Myocyte (in vitro differentiated cells): ENCODE measurements around the gene HRC. TPM values are rescaled to one million over a fixed set of nuclear protein-coding genes. Genes with fewer than 3 reads are reported as not detected.
"Not testable (repeated sequence)": the region's sequence is repeated elsewhere in the genome, so short reads cannot be mapped to it uniquely, and the experiment has no call there.

Experiments
- DNase-seq: peaks from one replicate; pipeline ENCODE4 v3.0.0-alpha.2; 2012; ENCODE audit warnings: low read depth
- polyA plus RNA-seq: library from polyadenylated mRNA; unstranded; fragments of >200 nt; gene quantifications from one replicate; pipeline ENCODE4 v1.2.1, GENCODE V29; 2012; ENCODE audit warnings: missing spikeins
- total RNA-seq: library from RNA; depleted of rRNA; stranded (reverse); fragments of >200 nt; gene quantifications from 2 replicates; pipeline ENCODE4 v1.2.3, GENCODE V29; 2014

The HRC gene
- 375 and 578 TPM in 2 replicates for total RNA-seq
- polyA plus RNA-seq = 80.4 TPM

DNA sequence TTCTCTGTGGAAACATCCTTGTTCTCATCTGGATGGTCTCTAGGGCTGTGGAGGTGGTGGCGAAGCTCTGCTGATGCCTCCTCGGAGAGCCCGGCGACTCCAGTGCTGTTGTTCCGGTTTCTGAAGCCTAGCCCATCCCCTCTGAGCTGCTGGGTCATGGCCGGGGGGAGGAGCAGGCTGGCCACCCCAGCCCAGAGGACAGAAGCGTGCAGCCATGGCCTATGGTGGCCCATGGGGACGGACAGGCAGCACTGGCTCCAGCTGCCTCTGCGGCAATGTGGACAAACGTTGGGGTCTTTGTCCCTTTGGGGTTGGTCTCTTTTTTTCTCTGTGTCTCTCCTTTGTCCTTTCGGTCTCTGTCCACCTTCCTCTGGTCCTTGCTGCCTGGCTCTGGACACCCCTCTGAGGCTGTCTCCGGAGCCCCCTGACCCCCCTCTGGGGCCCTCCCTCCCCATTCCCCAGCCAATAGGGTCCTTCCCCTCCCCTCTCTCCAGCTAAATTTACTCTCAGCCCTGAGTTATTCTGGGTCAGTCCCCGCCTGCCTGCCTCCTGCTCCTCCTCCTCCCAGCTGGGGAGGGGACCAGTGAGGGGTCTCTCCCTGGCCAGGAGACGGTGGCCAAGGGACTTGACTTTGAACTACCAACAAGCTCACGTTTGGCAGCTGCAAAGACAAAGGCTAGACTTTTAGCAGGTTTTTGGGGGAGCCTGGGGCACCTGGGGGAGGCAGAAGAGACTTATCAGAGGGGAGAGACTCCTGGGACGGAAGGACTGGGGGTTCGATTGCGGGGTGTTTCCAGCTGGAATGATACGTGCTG is at the start of gene HRC:
Gene HRC (minus strand): TSS at position 392 of the 815 bp plus-strand sequence. CDS start 159 bp downstream, at position 233.
- DNase-seq = peak; percentile 87

DNA sequence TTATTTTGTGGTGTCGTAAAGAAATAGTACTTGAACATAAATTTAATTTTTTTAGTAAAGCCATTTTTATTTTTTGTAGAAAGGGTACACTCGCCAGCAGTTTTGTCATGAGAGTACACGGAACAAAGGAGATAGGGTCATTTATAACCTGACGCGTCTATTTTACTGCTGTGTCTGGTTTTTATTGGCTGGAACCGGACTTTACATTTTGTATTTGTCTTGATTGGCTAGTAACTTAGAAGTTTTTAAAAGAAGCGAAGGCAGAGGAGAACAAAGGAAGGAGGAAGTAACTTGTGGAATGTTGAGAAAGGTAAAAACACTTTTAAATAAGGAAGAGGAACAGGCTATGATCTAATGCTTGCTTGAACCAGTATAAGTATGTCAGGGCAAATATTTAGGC is 45.8 kb upstream of the HRC start:
- no peak for DNase-seq

DNA sequence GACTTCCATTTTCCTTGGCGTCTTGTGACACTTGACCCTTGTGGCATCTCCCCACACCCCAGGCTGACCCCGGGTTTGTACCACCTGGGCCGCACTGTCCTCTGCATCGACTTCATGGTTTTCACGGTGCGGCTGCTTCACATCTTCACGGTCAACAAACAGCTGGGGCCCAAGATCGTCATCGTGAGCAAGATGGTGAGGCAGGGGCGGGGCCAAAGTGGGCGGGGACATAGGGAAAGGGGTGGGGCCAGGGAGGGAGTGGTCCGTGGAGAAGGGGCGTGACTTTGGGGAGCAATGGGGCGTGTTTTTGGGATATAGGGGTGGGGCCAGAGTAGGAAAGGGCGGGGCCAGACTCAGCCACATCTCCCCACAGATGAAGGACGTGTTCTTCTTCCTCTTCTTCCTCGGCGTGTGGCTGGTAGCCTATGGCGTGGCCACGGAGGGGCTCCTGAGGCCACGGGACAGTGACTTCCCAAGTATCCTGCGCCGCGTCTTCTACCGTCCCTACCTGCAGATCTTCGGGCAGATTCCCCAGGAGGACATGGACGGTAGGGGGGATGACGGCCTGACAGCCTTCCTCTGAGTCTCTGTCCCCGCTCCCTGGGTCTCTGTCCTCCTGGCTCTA is 45.2 kb upstream of the HRC start:
- no peak for DNase-seq

- DNase-seq = no peak
These were observed 41.5 kb upstream of the HRC start for GRCh38 chr19:49196527-49197240.

DNA sequence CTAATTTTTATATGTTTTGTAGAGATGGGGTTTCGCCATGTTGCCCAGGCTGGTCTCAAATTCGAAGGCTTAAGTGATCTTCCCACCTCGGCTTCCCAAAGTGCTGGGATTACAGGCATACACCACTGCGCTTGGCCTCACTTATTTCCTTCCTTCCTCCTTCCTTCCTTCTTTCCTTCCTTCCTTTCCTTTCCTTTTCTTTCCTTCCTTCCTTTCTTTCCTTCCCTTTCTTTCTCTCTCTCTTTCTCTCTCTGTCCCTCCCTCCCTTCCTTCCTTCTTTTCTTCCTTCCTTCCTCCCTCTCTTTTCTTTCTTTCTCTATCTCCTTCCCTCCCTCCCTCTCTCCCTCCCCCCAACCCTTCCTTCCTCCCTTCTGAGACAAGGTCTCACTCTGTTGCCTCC is 39.2 kb upstream of the HRC start:
- no peak for DNase-seq

DNA sequence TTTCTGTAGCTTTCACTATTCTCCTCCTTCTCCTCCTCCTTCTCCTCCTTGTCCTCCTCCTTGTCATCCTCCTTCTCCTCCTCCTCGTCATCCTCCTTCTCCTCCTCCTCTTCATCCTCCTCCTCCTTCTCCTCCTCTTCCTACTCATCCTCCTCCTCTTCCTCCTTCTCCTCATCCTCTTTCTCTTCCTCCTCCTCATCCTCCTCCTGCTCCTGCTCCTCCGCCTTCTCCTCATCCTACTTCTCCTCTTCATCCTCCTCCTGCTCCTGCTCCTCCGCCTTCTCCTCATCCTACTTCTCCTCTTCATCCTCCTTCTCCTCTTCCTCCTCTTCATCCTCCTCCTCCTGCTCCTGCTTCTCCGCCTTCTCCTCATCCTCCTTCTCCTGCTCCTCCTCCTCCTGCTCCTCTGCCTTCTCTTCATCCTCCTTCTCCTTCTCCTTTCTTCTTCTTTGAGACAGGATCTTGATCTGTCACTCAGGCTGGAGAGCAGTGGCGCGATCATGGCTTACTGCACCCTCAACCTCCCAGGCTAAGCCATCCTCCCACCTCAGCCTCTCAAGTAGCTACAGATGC is 38.7 kb upstream of the HRC start:
- no peak for DNase-seq

- DNase-seq = no peak
These were observed 35.6 kb upstream of the HRC start for GRCh38 chr19:49190781-49191180.

GRCh38 chr19:49189259-49189658 is 34.1 kb upstream of the HRC start:
- DNase-seq = no peak

DNA sequence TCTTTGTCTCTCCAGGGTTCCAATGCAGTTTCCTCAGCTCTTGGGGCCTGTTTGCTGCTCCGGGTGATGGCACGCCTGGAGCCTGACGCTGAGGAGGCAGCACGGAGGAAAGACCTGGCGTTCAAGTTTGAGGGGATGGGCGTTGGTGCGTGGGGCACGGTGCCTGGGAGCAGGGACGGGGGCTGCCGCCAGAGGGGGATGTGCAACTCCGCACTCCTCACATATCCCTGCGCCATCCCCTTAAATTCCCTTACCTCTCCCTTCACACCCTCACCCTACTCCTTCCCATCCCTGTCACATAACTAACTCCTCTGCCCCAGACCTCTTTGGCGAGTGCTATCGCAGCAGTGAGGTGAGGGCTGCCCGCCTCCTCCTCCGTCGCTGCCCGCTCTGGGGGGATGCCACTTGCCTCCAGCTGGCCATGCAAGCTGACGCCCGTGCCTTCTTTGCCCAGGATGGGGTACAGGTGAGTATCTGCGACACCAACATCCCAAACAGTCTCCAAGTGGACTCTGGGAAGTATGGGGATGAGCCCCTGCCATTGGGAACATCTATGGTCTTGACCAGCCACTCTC is 33.5 kb upstream of the HRC start:
- DNase-seq = no peak

- DNase-seq = no peak
These were observed 30.9 kb upstream of the HRC start for GRCh38 chr19:49186108-49186507.

DNA sequence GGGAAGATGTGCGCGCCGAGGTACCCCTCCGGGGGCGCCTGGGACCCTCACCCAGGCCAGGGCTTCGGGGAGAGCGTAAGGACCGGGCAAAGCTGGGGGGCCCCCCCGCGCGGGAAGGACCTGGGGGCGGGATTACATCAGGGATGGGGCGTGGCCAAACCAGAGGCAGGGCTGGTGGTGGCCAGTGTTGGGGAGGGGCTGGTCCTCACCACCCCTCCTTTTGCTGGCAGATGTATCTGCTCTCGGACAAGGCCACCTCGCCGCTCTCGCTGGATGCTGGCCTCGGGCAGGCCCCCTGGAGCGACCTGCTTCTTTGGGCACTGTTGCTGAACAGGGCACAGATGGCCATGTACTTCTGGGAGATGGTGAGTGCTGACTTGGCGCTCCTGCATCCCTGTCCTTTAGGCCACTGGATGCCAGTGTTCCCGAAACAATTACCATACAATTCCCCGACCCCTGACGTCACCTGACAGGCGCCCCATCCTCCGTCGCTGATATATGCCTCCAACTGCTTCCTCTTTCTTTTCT is 27.7 kb upstream of the HRC start:
- DNase-seq = no peak

DNA sequence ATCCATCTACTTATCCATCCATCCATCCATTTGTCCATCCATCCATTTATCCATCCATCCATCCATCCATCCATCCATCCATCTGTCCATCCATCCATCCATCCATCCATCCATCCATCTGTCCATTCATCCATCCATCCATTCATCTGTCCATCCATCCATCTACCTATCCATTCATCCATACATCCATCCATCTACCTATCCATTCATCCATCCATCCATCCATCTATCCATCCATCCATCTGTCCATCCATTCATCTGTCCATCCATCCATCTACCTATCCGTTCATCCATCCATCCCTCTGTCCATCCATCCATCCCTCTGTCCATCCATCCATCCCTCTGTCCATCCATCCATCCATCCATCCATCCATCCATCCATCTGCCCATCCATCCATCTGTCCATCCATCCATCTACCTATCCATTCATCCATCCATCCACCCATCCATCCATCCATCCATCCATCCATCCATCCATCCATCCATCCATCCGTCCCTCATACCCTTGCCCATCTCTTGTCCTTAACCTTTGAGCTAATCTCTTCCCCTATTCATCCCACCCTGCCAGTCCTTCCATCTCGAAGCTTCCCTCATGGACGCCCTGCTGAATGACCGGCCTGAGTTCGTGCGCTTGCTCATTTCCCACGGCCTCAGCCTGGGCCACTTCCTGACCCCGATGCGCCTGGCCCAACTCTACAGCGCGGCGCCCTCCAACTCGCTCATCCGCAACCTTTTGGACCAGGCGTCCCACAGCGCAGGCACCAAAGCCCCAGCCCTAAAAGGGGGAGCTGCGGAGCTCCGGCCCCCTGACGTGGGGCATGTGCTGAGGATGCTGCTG is 27.0 kb upstream of the HRC start:
- not testable (repeated sequence) for DNase-seq

DNA sequence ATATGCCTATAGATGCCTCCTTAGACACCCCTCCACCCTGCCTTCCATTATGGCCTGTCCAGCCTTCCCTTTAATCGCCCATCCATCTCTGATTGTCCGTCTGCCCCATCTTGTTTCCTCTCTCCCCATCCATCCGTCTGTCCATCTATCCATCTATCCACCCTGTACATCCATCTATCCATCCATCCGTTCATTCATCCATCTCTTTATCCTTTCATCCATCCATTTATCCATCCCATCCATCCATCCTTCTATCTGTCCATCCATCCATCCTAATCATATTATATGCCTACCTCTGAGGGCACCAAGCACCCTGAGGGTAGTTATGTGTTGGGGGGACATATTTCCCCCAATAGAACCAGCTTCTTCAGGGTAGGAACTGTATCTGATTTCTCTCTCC is 25.5 kb upstream of the HRC start:
- DNase-seq = no peak

GRCh38 chr19:49173198-49173597 is 18.0 kb upstream of the HRC start:
- no peak for DNase-seq

DNA sequence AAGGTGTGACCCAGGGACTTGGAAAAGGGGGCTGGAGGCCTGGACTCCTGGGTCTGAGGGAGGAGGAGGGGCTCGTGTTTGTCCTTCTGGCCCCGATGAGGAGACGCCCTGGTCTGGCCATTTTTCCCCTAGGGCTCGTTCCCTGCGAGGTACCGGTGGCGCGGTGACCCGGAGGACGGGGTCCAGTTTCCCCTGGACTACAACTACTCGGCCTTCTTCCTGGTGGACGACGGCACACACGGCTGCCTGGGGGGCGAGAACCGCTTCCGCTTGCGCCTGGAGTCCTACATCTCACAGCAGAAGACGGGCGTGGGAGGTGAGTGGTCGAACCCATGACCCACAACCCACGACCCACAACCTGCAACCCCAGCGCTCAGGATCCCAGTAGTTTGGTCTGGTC is 13.2 kb upstream of the HRC start:
- no peak for DNase-seq

DNA sequence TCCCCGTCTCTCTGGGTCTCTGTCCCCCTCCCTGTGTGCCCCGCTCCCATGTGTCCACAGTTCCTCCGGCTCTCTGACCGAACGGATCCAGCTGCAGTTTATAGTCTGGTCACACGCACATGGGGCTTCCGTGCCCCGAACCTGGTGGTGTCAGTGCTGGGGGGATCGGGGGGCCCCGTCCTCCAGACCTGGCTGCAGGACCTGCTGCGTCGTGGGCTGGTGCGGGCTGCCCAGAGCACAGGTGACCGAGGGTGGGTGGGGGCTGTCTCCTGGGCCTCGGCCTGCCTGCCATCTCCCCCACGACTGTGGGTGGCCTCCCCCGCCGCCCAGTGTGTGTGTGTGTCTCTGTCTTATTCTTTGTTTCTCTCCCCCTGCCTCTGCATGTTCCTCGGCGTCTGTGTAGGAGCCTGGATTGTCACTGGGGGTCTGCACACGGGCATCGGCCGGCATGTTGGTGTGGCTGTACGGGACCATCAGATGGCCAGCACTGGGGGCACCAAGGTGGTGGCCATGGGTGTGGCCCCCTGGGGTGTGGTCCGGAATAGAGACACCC is 12.7 kb upstream of the HRC start:
- no peak for DNase-seq

DNA sequence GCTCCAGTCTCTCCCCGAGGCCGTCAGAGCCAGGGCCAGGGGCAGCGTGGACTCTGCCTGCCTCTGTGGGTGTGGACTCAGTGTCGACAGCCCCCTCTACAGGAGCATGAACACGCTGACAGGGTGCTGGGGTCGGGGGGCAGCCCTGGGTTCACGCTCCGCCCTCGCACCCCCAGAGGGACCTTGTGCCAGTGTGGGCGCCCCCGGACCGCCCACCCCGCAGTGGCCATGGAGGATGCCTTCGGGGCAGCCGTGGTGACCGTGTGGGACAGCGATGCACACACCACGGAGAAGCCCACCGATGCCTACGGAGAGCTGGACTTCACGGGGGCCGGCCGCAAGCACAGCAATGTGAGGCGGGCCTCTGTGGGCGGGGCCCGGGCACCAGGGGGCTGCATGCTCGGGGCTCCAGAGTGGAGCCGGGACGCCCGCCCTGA is 10.7 kb upstream of the HRC start:
- no peak for DNase-seq

DNA sequence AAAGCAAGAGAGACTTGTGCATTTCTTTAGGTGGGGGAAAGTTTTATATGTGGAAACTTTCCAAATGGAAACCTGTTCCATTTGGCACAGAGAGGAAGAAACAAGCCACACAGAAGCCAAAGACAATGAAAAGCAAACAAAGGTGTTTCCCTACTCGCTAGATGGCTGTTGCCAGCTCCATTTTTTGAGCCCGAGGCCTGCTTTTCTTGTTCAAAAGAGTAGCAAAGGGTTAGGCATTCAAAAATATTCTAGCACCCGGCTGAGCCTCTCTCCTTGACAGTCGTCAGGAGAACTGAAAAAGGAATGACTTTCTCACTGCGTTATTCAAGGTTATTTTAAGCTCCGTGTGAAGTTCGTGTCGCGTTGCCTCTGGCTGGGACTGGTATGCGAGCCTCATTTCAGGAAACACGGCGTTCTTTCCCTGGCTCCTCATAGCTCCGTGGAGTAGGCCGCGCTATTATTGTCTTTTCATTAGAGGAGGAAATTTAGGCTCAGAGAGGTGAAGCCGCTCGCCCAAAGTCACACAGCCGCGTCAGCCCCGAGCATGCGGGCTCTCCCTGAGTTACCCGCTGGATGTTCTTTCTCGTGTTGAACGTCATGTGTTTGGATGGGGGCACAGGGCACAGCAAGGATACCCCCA is 10.0 kb upstream of the HRC start:
- peak; percentile 48 for DNase-seq

GRCh38 chr19:49161987-49162386 is 6.8 kb upstream of the HRC start:
- no peak for DNase-seq
